ENCODE results near the gene ANTXR1.

Gene ANTXR1

GRCh38 chr2:69188182-69188900, 175.4 kb downstream of the ANTXR1 start:
- no peak for DNase-seq

- DNase-seq = no peak
Measured at GRCh38 chr2:69190743-69191404, 177.9 kb downstream of the ANTXR1 start.

DNA sequence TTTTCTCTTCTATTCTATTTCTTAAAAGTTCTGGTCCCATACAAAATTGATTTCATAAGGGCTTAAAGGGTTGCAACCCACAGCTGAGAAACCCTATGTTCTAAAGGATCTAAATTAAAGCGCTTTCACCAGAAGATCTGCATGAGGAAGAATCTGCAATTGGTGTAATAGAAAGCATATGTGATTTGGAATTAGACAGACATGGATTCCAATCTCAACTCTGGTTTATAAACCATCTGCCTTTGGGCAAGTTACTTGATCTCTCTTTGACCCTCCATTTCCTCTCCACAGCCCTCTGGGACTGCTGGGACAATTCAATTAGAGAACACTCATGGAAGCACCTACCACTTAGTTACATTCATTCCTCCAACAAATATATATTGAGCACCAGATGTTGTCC, 178.7 kb downstream of the ANTXR1 start:
- no peak for DNase-seq

GRCh38 chr2:69192176-69192945, 179.4 kb downstream of the ANTXR1 start:
- no peak for DNase-seq

DNA sequence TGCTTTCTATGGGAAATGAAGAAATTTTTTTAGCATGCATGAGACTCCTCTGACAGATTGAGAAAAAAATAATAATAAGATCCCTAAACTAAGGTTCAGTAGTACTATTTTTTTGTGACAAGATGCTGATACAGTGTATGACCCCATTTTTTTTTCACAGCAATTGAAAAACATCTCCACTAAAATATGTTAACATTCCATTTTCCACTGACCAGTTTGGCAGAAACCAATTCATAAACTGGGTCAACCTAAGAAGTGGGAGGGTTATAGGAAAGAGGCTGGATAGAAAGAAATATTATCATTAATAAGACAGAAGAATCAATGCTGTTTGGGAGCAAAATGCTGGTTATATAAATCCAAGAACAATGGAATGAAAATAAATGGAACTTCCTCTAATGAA, 182.7 kb downstream of the ANTXR1 start:
- DNase-seq = no peak

GRCh38 chr2:69196327-69197117, 183.5 kb downstream of the ANTXR1 start:
- DNase-seq = no peak

DNA sequence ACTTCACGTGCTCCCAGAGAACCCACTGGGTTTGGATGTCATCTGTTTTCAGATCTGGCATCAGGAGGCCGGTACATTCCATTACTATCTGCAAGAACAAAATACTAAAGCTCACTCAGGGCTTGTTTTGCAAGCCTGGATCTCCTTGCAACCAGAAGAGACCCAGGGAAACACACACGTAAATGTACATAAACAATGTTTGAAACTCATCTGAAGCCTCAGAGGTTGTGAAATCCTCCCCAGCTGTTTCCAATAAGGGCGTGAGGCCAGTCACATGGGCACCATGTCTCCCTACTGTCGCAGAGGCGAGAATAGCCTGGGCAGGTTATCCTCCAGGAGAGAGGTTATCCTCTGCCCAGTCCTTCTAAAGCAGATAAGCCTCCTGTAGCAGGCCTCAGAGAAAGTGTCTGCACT, 187.1 kb downstream of the ANTXR1 start:
- no peak for DNase-seq

GRCh38 chr2:69201259-69201658, 188.3 kb downstream of the ANTXR1 start:
- no peak for DNase-seq

DNA sequence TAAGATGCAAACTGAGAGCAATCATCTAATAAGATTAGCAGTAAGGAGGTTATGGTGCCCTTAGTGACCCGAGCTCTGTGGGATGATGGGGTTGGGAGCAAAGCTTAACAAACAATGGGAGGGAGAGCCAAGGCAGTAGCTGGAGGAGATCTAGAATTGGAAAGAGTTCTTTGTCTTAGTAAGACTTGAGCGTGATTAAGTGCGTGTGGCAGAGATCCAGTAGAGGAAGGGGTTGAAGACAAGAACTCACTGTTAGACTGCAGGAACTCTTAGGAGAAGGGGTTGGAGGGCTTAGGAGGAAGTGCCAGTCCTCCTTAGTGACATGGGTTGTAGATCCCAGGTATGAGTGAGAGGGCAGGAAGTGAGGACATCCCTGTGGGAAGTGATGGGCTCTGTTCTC, 189.3 kb downstream of the ANTXR1 start:
- DNase-seq = no peak

GRCh38 chr2:69203166-69203985, 190.4 kb downstream of the ANTXR1 start:
- no peak for DNase-seq

GRCh38 chr2:69204654-69205053, 191.7 kb downstream of the ANTXR1 start:
- DNase-seq = no peak

- DNase-seq = no peak
Measured at GRCh38 chr2:69205076-69205475, 192.1 kb downstream of the ANTXR1 start.

GRCh38 chr2:69205491-69205890, 192.5 kb downstream of the ANTXR1 start:
- no peak for DNase-seq

- no peak for DNase-seq
Measured at GRCh38 chr2:69208023-69208595, 195.1 kb downstream of the ANTXR1 start.

DNA sequence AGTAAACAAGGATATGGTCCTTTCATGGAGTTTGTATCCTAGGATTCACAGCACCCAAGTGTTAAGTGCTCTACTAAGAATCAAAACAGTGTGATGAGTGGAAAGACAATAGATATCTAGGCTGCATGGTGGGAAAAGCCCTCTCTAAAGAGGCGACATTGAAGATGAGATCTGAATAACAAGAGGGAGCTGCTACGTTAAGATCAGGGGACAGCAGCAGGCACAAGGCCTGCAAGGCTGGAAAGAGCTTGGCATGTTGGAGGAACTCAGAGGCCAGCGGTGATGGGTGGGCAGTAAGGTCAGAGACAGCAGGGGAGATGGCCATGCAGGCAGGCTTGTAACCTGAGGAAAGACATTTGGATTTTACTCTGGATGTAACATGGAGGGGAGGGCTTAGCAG, 196.5 kb downstream of the ANTXR1 start:
- no peak for DNase-seq

GRCh38 chr2:69210385-69210784, 197.4 kb downstream of the ANTXR1 start:
- no peak for DNase-seq

DNA sequence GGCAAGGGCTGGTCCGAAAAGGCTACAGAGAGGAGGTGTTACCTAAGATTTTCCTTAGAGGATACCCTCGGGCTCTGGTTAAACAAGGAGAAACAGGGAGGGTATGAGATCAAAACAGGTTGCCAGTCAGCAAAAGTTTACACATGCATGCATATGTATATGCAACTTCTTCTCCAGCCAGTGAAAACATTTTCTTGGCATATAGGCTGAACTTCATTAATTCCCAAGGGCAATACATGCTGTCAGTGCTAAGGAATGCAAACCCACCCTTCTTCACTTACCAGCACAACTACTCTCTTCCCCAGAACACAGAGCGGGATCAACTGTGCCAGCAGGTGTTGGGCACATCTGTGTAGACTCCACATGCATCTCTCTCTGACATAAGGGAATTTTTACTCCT, 198.1 kb downstream of the ANTXR1 start:
- no peak for DNase-seq

DNA sequence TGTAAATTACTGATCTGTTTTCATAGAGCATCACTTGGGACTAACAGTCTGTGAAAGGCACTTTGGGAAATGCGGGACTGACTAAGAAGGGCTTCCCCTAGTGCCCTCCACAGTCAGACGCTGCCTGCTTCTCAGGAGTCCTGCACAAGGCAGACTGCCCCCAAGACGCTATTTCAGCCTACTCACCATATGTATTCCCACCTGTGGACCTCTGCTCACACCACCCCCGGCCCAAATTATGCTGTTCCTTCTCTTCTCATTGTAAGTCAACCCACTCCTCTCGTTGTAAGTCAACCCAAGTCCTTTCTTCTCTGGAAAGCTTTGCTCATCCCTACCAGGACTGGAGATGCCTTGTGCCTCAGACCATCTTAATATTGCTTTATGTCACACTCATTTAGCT, 198.7 kb downstream of the ANTXR1 start:
- DNase-seq = no peak

DNA sequence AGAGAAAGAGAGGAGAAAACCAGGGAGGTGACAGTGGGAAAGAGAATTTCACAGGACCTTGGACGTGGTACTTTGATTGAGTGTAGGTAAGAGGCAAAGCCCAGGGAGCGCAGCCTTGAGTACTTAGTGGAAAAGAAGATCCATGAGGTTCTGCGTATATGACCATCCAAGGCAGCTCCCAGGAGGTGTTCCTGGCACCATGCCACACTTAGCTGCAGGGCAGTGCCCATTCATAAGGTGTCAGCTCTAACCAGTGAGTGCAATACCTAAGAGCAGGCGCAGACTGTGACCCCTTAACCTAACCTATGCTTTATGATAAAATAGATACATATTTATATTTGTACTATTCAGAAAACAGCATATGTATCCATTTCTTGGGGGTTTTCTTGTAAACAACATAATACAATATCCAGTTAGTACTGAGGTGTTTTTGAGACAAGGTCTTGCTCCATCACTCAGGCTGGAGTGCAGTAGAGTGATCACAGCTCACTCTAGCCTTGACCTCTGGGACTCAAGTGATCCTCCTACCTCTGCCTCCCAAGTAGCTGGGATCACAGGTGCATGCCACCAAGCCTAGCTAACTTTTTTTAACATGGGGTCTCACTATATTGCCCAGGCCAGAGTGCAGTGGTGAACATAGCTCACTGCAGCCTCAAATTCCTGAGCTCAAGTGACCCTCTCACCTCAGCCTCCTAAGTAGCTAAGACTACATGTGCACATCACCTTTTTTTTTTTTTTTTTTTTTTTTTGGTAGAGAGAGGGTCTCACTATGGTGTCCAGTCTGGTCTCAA, 199.5 kb downstream of the ANTXR1 start:
- DNase-seq = no peak

DNA sequence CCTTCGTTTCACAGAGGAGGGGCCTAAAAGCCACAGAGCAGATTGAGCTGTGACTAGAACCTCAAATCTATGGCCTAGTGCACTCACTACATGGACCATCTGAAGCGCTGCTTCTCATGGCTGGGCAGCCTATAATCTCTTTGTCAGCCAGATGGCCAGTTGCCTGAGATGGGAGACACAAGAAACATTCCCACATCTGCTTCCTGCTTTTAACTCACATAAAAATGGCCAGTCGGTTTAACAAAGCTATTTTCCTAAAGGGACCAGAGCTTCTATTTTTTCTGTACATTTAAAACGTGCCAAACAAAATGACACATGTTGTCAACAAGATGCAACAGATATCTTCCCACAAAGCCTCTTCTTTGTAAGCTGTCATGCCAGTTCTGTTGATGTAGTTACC, 200.2 kb downstream of the ANTXR1 start:
- no peak for DNase-seq

DNA sequence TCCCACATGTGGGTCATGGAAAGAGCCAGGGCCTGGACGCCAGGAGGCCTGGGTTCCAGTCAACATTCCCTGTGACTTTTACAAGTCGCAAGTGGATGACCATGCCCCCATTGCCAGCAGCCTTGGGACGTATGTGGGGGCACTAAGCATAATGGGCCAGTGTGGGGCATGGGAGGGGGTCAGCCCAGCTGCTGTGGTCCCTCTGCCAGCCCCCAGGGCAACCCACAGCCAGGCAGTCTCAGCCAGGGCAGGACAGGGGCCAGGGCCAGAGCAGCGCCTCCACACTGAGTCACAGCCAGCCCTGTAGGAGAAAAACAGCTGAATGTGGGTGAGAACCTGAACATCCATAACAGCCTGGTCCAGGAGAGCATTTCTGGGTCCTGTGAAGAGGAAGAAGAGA, 200.8 kb downstream of the ANTXR1 start:
- no peak for DNase-seq

Data from activated CD8-positive, alpha-beta memory T cell treated with anti-CD3 and anti-CD28 coated beads, Interleukin-2, amount 50 U/mL, for 48 hours (primary cell).